Activated T-cell treated with anti-CD3 and anti-CD28 coated beads, Interleukin-2, amount 50 U/mL, for 24 hours (primary cell): Measurements from ENCODE around the gene WDR37.

Experiments
- DNase-seq: peaks from one replicate; pipeline ENCODE4 v3.0.0-alpha.2; 2020
- H3K27ac Mint-ChIP-seq: 2 replicates; pipeline ENCODE4 v1.8.0; 2020; ENCODE audit warnings: mild to moderate bottlenecking, mixed read lengths
- H3K27me3 Mint-ChIP-seq: 2 replicates; pipeline ENCODE4 v1.8.0; 2020; ENCODE audit warnings: mixed read lengths
- H3K36me3 Mint-ChIP-seq: 2 replicates; pipeline ENCODE4 v1.8.0; 2020; ENCODE audit warnings: low read depth, mixed read lengths
- H3K4me1 Mint-ChIP-seq: 2 replicates; pipeline ENCODE4 v1.8.0; 2020; ENCODE audit warnings: low read depth, mixed read lengths
- H3K4me3 Mint-ChIP-seq: 2 replicates; pipeline ENCODE4 v1.8.0; 2020; ENCODE audit warnings: mild to moderate bottlenecking, moderate library complexity, mixed read lengths
- H3K9me3 Mint-ChIP-seq: 2 replicates; pipeline ENCODE4 v1.8.0; 2020; ENCODE audit warnings: mixed read lengths

Gene WDR37

GRCh38 chr10:1096287-1096889, 40.2 kb downstream of the WDR37 start:
- peaks cover 26% of the 10 kb centered on the region for H3K4me1 Mint-ChIP-seq
- H3K36me3 Mint-ChIP-seq: peaks cover 6% of the 10 kb centered on the region
- no peak overlapping the region for H3K27ac Mint-ChIP-seq
- H3K4me3 Mint-ChIP-seq: no peak overlapping the region
- no peak for DNase-seq
- no peaks in the 10 kb centered on the region for H3K9me3 Mint-ChIP-seq
- no peaks in the 10 kb centered on the region for H3K27me3 Mint-ChIP-seq

DNA sequence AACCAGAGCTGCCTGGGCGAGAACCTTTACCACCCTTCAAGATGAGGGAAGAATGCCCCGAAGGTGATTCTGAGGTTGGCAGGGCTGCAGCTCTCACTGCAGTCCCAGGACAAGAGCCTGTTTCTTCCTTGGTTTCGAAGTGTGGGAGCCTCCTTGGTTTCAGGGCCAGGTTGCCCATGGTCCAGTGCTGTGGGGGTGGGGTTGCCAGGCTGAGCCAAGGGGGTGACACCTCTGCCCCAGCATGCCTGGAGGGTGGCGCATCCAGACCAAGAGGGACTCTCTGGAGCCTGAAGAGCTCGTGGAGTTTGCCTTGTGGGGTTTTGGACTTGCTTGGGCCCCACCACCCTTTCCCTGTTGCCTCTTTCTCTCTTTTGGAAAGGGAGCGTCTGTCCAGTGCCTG, 41.3 kb downstream of the WDR37 start:
- no peaks in the 10 kb centered on the region for H3K27me3 Mint-ChIP-seq
- H3K4me3 Mint-ChIP-seq: no peak overlapping the region
- H3K27ac Mint-ChIP-seq: no peak overlapping the region
- DNase-seq: no peak
- H3K4me1 Mint-ChIP-seq: peaks cover 36% of the 10 kb centered on the region
- H3K36me3 Mint-ChIP-seq: peaks cover 2% of the 10 kb centered on the region
- H3K9me3 Mint-ChIP-seq: no peaks in the 10 kb centered on the region

- Mint-ChIP-seq H3K4me3 (no peak overlapping the region), H3K36me3 (no peaks in the 10 kb centered on the region), H3K27me3 (no peaks in the 10 kb centered on the region), H3K9me3 (no peaks in the 10 kb centered on the region), H3K27ac (no peak overlapping the region), H3K4me1 (peaks cover 41% of the 10 kb centered on the region)
- DNase-seq: no peak
Observed at GRCh38 chr10:1100143-1100542, 44.0 kb downstream of the WDR37 start.

DNA sequence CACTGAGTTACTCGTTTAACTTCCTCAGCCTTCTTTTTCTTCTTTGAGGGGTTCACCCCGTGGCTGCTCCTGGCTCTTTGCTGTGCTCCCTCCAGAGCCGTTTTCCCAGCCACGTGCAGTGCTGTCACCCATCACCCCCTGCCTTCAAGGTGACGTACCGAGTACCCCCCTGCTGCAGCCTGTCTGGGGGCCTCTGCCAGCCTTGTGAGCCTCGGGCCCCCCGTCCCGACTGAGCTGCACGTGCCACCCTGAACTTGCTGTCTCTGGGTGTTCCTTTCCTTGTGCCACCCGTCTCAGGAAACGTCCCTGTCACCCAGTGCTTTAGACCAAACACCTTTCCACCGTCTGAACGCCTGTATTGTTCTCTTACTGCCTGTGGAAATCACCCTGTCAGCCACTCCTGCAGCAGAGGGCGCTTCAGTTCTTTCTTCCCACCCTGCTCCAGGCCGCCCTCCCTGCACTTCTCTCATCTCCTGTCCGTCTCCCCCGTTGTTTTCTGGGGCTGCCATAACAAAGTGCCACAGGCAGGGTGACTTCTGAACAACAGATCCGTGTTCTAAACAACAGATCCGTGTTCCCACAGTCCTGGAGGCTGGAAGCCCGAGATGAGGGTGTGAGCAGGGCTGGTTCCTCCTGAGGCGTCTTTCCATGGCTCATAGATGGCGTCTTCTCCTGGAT, 44.6 kb downstream of the WDR37 start:
- Mint-ChIP-seq H3K27ac (peak overlapping the region; percentile 15), H3K4me3 (no peak overlapping the region), H3K9me3 (no peaks in the 10 kb centered on the region), H3K27me3 (no peaks in the 10 kb centered on the region), H3K36me3 (no peaks in the 10 kb centered on the region), H3K4me1 (peaks cover 41% of the 10 kb centered on the region)
- no peak for DNase-seq

GRCh38 chr10:1101946-1102345, 45.8 kb downstream of the WDR37 start:
- Mint-ChIP-seq H3K36me3 (no peaks in the 10 kb centered on the region), H3K27me3 (no peaks in the 10 kb centered on the region), H3K4me3 (no peak overlapping the region), H3K9me3 (no peaks in the 10 kb centered on the region), H3K4me1 (peaks cover 41% of the 10 kb centered on the region), H3K27ac (peak overlapping the region; percentile 67)
- no peak for DNase-seq

DNA sequence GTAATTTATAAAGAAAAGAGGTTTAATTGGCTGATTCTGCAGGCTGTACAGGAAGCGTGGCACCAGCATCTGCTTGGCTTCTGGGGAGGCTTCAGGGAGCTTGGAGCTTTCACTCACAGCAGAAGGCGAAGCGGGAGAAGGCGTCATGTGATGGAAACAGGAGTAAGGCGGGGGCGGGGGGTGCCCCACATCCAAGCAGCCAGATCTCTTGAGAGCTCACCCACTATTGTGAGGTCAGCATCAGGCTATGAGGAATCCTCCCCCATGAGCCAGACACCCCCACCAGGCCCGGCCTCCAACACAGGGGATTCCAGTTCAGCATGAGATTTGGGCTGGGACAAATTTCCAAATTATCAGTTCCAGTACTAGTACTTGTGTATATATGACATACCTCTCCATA, 46.2 kb downstream of the WDR37 start:
- no peaks in the 10 kb centered on the region for H3K36me3 Mint-ChIP-seq
- no peak overlapping the region for H3K4me3 Mint-ChIP-seq
- no peaks in the 10 kb centered on the region for H3K9me3 Mint-ChIP-seq
- DNase-seq: peak; percentile 57
- peaks cover 41% of the 10 kb centered on the region for H3K4me1 Mint-ChIP-seq
- no peaks in the 10 kb centered on the region for H3K27me3 Mint-ChIP-seq
- H3K27ac Mint-ChIP-seq: peak overlapping the region; percentile 67

DNA sequence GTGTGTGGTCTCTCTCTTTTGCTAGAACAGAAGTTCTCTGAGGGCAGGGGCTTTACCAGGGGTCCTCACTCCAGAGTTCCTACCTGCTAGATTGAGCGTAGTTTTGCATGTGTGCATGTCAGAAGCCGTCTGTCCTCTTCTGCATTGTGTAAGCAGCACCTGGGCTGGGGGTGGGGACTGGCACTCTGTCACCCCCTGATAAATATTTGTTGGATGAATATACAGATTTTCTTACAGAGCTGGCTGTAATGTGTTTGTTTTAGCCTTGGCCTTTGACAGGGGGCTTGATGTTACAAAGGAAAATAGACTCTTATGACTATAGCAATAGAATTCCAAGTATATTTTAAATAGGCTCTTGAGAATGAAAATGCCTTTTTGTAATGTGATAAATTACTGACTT, 46.6 kb downstream of the WDR37 start:
- Mint-ChIP-seq H3K27ac (peak overlapping the region; percentile 67), H3K4me3 (no peak overlapping the region), H3K27me3 (no peaks in the 10 kb centered on the region), H3K36me3 (no peaks in the 10 kb centered on the region), H3K9me3 (no peaks in the 10 kb centered on the region), H3K4me1 (peaks cover 41% of the 10 kb centered on the region)
- no peak for DNase-seq

GRCh38 chr10:1103551-1103950, 47.4 kb downstream of the WDR37 start:
- H3K36me3 Mint-ChIP-seq: no peaks in the 10 kb centered on the region
- no peak overlapping the region for H3K4me3 Mint-ChIP-seq
- H3K27ac Mint-ChIP-seq: peak overlapping the region; percentile 57
- H3K27me3 Mint-ChIP-seq: no peaks in the 10 kb centered on the region
- no peak for DNase-seq
- peaks cover 43% of the 10 kb centered on the region for H3K4me1 Mint-ChIP-seq
- no peaks in the 10 kb centered on the region for H3K9me3 Mint-ChIP-seq

GRCh38 chr10:1104971-1105370, 48.8 kb downstream of the WDR37 start:
- Mint-ChIP-seq H3K9me3 (no peaks in the 10 kb centered on the region), H3K4me1 (peaks cover 41% of the 10 kb centered on the region), H3K27me3 (no peaks in the 10 kb centered on the region), H3K27ac (peak overlapping the region; percentile 67), H3K4me3 (no peak overlapping the region), H3K36me3 (no peaks in the 10 kb centered on the region)
- DNase-seq: no peak

GRCh38 chr10:1107004-1107403, 50.8 kb downstream of the WDR37 start:
- DNase-seq: no peak
- H3K27me3 Mint-ChIP-seq: no peaks in the 10 kb centered on the region
- H3K4me3 Mint-ChIP-seq: no peak overlapping the region
- no peaks in the 10 kb centered on the region for H3K9me3 Mint-ChIP-seq
- peaks cover 18% of the 10 kb centered on the region for H3K36me3 Mint-ChIP-seq
- H3K27ac Mint-ChIP-seq: no peak overlapping the region
- H3K4me1 Mint-ChIP-seq: peaks cover 43% of the 10 kb centered on the region

GRCh38 chr10:1107679-1108078, 51.5 kb downstream of the WDR37 start:
- Mint-ChIP-seq H3K4me1 (peaks cover 43% of the 10 kb centered on the region), H3K27ac (peak overlapping the region; percentile 54)

GRCh38 chr10:1109795-1110673, 53.8 kb downstream of the WDR37 start:
- Mint-ChIP-seq H3K4me1 (peaks cover 42% of the 10 kb centered on the region), H3K9me3 (no peaks in the 10 kb centered on the region), H3K27ac (peak overlapping the region; percentile 94), H3K27me3 (no peaks in the 10 kb centered on the region), H3K4me3 (peak overlapping the region; percentile 64), H3K36me3 (peaks cover 46% of the 10 kb centered on the region)
- peak; percentile 82 for DNase-seq

More at GRCh38 chr10:1107679-1108078, 51.5 kb downstream of the WDR37 start:
- Mint-ChIP-seq H3K27me3 (no peaks in the 10 kb centered on the region), H3K4me3 (no peak overlapping the region), H3K9me3 (no peaks in the 10 kb centered on the region), H3K36me3 (peaks cover 25% of the 10 kb centered on the region)
- no peak for DNase-seq

DNA sequence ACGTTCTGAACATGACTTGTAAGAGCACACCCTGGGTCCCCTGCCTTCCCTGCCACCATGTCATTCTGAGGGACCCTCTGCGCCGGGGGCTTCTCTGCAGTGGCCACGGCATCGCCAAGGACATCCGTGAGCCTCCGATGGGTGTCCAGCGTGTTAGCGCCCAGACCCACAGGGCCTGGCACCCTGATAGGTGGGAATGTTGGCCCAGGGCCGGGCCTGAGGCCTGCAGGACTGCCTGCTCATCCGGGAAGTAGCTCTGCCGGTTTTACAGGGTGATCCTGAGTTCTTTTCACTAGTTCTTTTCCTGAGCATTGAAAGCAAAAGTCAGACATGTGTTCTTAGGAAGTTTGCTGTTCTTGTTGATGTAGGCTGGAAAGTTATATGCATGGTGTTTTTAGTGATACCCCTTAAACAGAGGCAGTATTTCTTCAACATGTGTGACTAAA, 54.5 kb downstream of the WDR37 start:
- Mint-ChIP-seq H3K27ac (peak overlapping the region; percentile 94), H3K27me3 (no peaks in the 10 kb centered on the region), H3K36me3 (peaks cover 53% of the 10 kb centered on the region), H3K4me3 (peak overlapping the region; percentile 64), H3K9me3 (no peaks in the 10 kb centered on the region), H3K4me1 (peaks cover 45% of the 10 kb centered on the region)
- DNase-seq: no peak

- Mint-ChIP-seq H3K4me3 (no peak overlapping the region), H3K4me1 (peaks cover 64% of the 10 kb centered on the region), H3K27me3 (no peaks in the 10 kb centered on the region), H3K27ac (no peak overlapping the region), H3K36me3 (peaks cover 85% of the 10 kb centered on the region), H3K9me3 (no peaks in the 10 kb centered on the region)
- no peak for DNase-seq
Observed at GRCh38 chr10:1114315-1114714, 58.1 kb downstream of the WDR37 start.
